Measurements from ENCODE around the gene GNLY.
"Not testable (repeated sequence)": the region's sequence is repeated elsewhere in the genome, so short reads cannot be mapped to it uniquely, and the experiment has no call there.

Gene GNLY

GRCh38 chr2:85665264-85665937, 28.8 kb upstream of the GNLY start:
- DNase-seq, result no peak

GRCh38 chr2:85666016-85666415, 28.1 kb upstream of the GNLY start:
- no peak for DNase-seq

- no peak for DNase-seq
Observed at GRCh38 chr2:85666435-85667316, 27.5 kb upstream of the GNLY start.

- no peak for DNase-seq
Observed at GRCh38 chr2:85667561-85668008, 26.6 kb upstream of the GNLY start.

GRCh38 chr2:85668009-85668856, 25.9 kb upstream of the GNLY start, which contains the start of gene SFTPB:
TSS of gene SFTPB (minus strand) at chr2:85668199. CDS start at chr2:85668183, 16 bp downstream.
- peak; percentile 16 for DNase-seq

GRCh38 chr2:85668857-85669142, 25.4 kb upstream of the GNLY start:
- DNase-seq, result no peak

GRCh38 chr2:85669549-85669948, 24.6 kb upstream of the GNLY start:
- no peak for DNase-seq

- DNase-seq, result not testable (repeated sequence)
Observed at GRCh38 chr2:85670416-85670815, 23.7 kb upstream of the GNLY start.

GRCh38 chr2:85672456-85672855, 21.7 kb upstream of the GNLY start:
- DNase-seq, result no peak

- DNase-seq, result no peak
Observed at GRCh38 chr2:85673716-85674375, 20.3 kb upstream of the GNLY start.

- DNase-seq, result no peak
Observed at GRCh38 chr2:85674417-85674816, 19.7 kb upstream of the GNLY start.

GRCh38 chr2:85675427-85675826, 18.7 kb upstream of the GNLY start:
- no peak for DNase-seq

- no peak for DNase-seq
Observed at GRCh38 chr2:85675866-85676548, 18.2 kb upstream of the GNLY start.

GRCh38 chr2:85678377-85678776, 15.8 kb upstream of the GNLY start:
- no peak for DNase-seq

- DNase-seq, result peak; percentile 57
Observed at GRCh38 chr2:85678794-85679672, 15.1 kb upstream of the GNLY start.

- no peak for DNase-seq
Observed at GRCh38 chr2:85680707-85681371, 13.3 kb upstream of the GNLY start.

GRCh38 chr2:85681372-85681763, 12.8 kb upstream of the GNLY start:
- no peak for DNase-seq

GRCh38 chr2:85681776-85682175, 12.4 kb upstream of the GNLY start:
- DNase-seq, result no peak

- no peak for DNase-seq
Observed at GRCh38 chr2:85682378-85682777, 11.8 kb upstream of the GNLY start.

- no peak for DNase-seq
Observed at GRCh38 chr2:85684380-85684779, 9.8 kb upstream of the GNLY start.

GRCh38 chr2:85684806-85685205, 9.4 kb upstream of the GNLY start:
- no peak for DNase-seq

All from NCI-H1092 treated with DMSO at 0.1 percent for 48 hours (cell line).